RPMI8226 (cell line): Measurements from ENCODE around the gene INPP5A.
"Not testable (repeated sequence)": the region's sequence is repeated elsewhere in the genome, so short reads cannot be mapped to it uniquely, and the experiment has no call there.

Experiments
- DNase-seq: peaks from one replicate; pipeline ENCODE4 v3.0.0-alpha.2; 2015

INPP5A gene

GRCh38 chr10:132777441-132777840 lies 239.9 kb downstream of the INPP5A start:
- DNase-seq = no peak

GRCh38 chr10:132779549-132780294 lies 242.1 kb downstream of the INPP5A start:
- no peak for DNase-seq

GRCh38 chr10:132780356-132780755 lies 242.8 kb downstream of the INPP5A start:
- no peak for DNase-seq

GRCh38 chr10:132781556-132781955 lies 244.0 kb downstream of the INPP5A start:
- DNase-seq = no peak

GRCh38 chr10:132783165-132783939 lies 245.8 kb downstream of the INPP5A start:
- DNase-seq = no peak

- DNase-seq = no peak
These were observed 246.6 kb downstream of the INPP5A start for GRCh38 chr10:132783940-132784865.

GRCh38 chr10:132784866-132785722 lies 247.5 kb downstream of the INPP5A start:
- no peak for DNase-seq

- DNase-seq = no peak
These were observed 248.3 kb downstream of the INPP5A start, which contains the start of gene NKX6-2 for GRCh38 chr10:132785723-132786475. Gene NKX6-2 (minus strand): TSS chr10:132786147. CDS start chr10:132785948, 199 bp downstream.

GRCh38 chr10:132786476-132786883 lies 248.9 kb downstream of the INPP5A start:
- DNase-seq = no peak

GRCh38 chr10:132786884-132787494 lies 249.4 kb downstream of the INPP5A start:
- DNase-seq = no peak

- no peak for DNase-seq
These were observed 250.1 kb downstream of the INPP5A start for GRCh38 chr10:132787495-132788179.

GRCh38 chr10:132788180-132788830 lies 250.7 kb downstream of the INPP5A start:
- no peak for DNase-seq

- DNase-seq = no peak
These were observed 251.2 kb downstream of the INPP5A start for GRCh38 chr10:132788831-132789219.

- DNase-seq = no peak
These were observed 252.1 kb downstream of the INPP5A start for GRCh38 chr10:132789659-132790148.

- no peak for DNase-seq
These were observed 252.9 kb downstream of the INPP5A start for GRCh38 chr10:132790470-132790869.

- no peak for DNase-seq
These were observed 253.6 kb downstream of the INPP5A start for GRCh38 chr10:132790934-132791829.

- not testable (repeated sequence) for DNase-seq
These were observed 254.5 kb downstream of the INPP5A start for GRCh38 chr10:132792099-132792498.

GRCh38 chr10:132792796-132793195 lies 255.2 kb downstream of the INPP5A start:
- DNase-seq = no peak
